H9 (cell line): Measurements from ENCODE around the gene ZNF469. TPM values are rescaled to one million over a fixed set of nuclear protein-coding genes. Genes with fewer than 3 reads are reported as not detected.

Experiments
- DNase-seq: peaks from one replicate; pipeline ENCODE4 v3.0.0-alpha.2; 2017
- H2AFZ ChIP-seq: one replicate; pipeline ENCODE4 v1.6.1; 2013; ENCODE audit warnings: mild to moderate bottlenecking, low read length, control low read depth, moderate library complexity
- H2AK5ac ChIP-seq: 2 replicates; pipeline ENCODE4 v1.6.1; 2013; ENCODE audit warnings: low read length, control low read depth, mixed read lengths; ENCODE audit not compliant: insufficient read length
- H2BK120ac ChIP-seq: one replicate; pipeline ENCODE4 v1.6.1; 2013; ENCODE audit warnings: low read depth, mild to moderate bottlenecking, low read length, control low read depth, inconsistent platforms; ENCODE audit not compliant: poor library complexity, severe bottlenecking
- H2BK12ac ChIP-seq: 2 replicates; pipeline ENCODE4 v1.6.1; 2013; ENCODE audit warnings: low read length, control low read depth, mixed read lengths, low read depth; ENCODE audit not compliant: insufficient read length
- H2BK15ac ChIP-seq: 2 replicates; pipeline ENCODE4 v1.6.1; 2013; ENCODE audit warnings: low read depth, low read length, control low read depth
- H2BK20ac ChIP-seq: one replicate; pipeline ENCODE4 v1.6.1; 2013; ENCODE audit warnings: low read depth, mild to moderate bottlenecking, low read length, control low read depth, inconsistent platforms; ENCODE audit not compliant: poor library complexity, severe bottlenecking
- H2BK5ac ChIP-seq: 2 replicates; pipeline ENCODE4 v1.6.1; 2013; ENCODE audit warnings: low read length, control low read depth, mixed read lengths; ENCODE audit not compliant: insufficient read length
- H3K14ac ChIP-seq: 2 replicates; pipeline ENCODE4 v1.6.1; 2013; ENCODE audit warnings: low read length, control low read depth; ENCODE audit not compliant: insufficient read depth
- H3K18ac ChIP-seq: 2 replicates; pipeline ENCODE4 v1.6.1; 2013; ENCODE audit warnings: low read depth, mild to moderate bottlenecking, mixed read lengths, low read length, control low read depth; ENCODE audit not compliant: insufficient read length
- H3K23ac ChIP-seq: 2 replicates; pipeline ENCODE4 v1.6.1; 2013; ENCODE audit warnings: low read length, control low read depth, mixed read lengths, low read depth; ENCODE audit not compliant: insufficient read length
- H3K23me2 ChIP-seq: 2 replicates; pipeline ENCODE4 v1.6.1; 2013; ENCODE audit warnings: low read depth, mild to moderate bottlenecking, mixed read lengths, low read length, control low read depth; ENCODE audit not compliant: insufficient read length, poor library complexity, severe bottlenecking
- H3K27ac ChIP-seq: 2 replicates; pipeline ENCODE4 v1.5.1; 2013; ENCODE audit warnings: low read length, control low read depth, mixed read lengths, low read depth; ENCODE audit not compliant: insufficient read length
- H3K27me3 ChIP-seq: 2 replicates; pipeline ENCODE4 v1.6.1; 2013; ENCODE audit warnings: low read length, control low read depth, inconsistent platforms; ENCODE audit not compliant: insufficient read depth
- H3K4ac ChIP-seq: 2 replicates; pipeline ENCODE4 v1.6.1; 2013; ENCODE audit warnings: low read depth, mild to moderate bottlenecking, control low read depth, inconsistent platforms, low read length, moderate library complexity
- H3K4me1 ChIP-seq: 2 replicates; pipeline ENCODE4 v1.6.1; 2013; ENCODE audit warnings: low read length, control low read depth, inconsistent platforms; ENCODE audit not compliant: insufficient read depth
- H3K4me2 ChIP-seq: 2 replicates; pipeline ENCODE4 v1.6.1; 2013; ENCODE audit warnings: low read length, control low read depth, mixed read lengths; ENCODE audit not compliant: insufficient read length, insufficient read depth
- H3K56ac ChIP-seq: 2 replicates; pipeline ENCODE4 v1.6.1; 2013; ENCODE audit warnings: low read depth, mild to moderate bottlenecking, mixed read lengths, low read length, control low read depth; ENCODE audit not compliant: insufficient read length
- H3K79me1 ChIP-seq: 2 replicates; pipeline ENCODE4 v1.6.1; 2013; ENCODE audit warnings: low read depth, mild to moderate bottlenecking, moderate library complexity, low read length, control low read depth, inconsistent platforms; ENCODE audit not compliant: insufficient read depth, poor library complexity, severe bottlenecking
- H3K79me2 ChIP-seq: 2 replicates; pipeline ENCODE4 v1.6.1; 2013; ENCODE audit warnings: low read length, control low read depth, inconsistent platforms; ENCODE audit not compliant: insufficient read depth
- H3K9ac ChIP-seq: 2 replicates; pipeline ENCODE4 v1.6.1; 2013; ENCODE audit warnings: low read length, control low read depth, mixed read lengths; ENCODE audit not compliant: insufficient read length; ENCODE audit errors: extremely low read depth
- H3K9me3 ChIP-seq: one replicate; pipeline ENCODE4 v1.6.1; 2013; ENCODE audit warnings: low read depth, low read length, inconsistent platforms; ENCODE audit not compliant: control insufficient read depth
- H3T11ph ChIP-seq: one replicate; pipeline ENCODE4 v1.6.1; 2013; ENCODE audit warnings: mild to moderate bottlenecking, low read length, control low read depth, inconsistent platforms
- H4K20me1 ChIP-seq: one replicate; pipeline ENCODE4 v1.6.1; 2013; ENCODE audit not compliant: control insufficient read depth, insufficient read length, insufficient read depth
- H4K5ac ChIP-seq: 2 replicates; pipeline ENCODE4 v1.6.1; 2013; ENCODE audit warnings: low read depth, mild to moderate bottlenecking, mixed read lengths, low read length, control low read depth; ENCODE audit not compliant: insufficient read length
- H4K8ac ChIP-seq: replicated peaks from 2 replicates; pipeline ENCODE4 v1.6.1; 2013; ENCODE audit warnings: low read length, control low read depth, mixed read lengths, low read depth; ENCODE audit not compliant: insufficient read length
- H4K91ac ChIP-seq: 2 replicates; pipeline ENCODE4 v1.6.1; 2013; ENCODE audit warnings: low read depth, mild to moderate bottlenecking, moderate library complexity, mixed read lengths, low read length, control low read depth; ENCODE audit not compliant: insufficient read length
- H3K27ac Mint-ChIP-seq, 3 experiments: 2 replicates in 2 of 3; 3 replicates in 1 of 3; pipeline ENCODE4 v1.8.0; 2020 to 2021; ENCODE audit warnings: mixed read lengths in 3 of 3, mild to moderate bottlenecking in 1 of 3, moderate library complexity in 1 of 3
- H3K27me3 Mint-ChIP-seq: 2 replicates; pipeline ENCODE4 v1.8.0; 2021; ENCODE audit warnings: low read depth, mild to moderate bottlenecking, moderate library complexity, mixed read lengths
- H3K36me3 Mint-ChIP-seq, 3 experiments: 2 replicates in 2 of 3; 3 replicates in 1 of 3; pipeline ENCODE4 v1.8.0; 2020 to 2021; ENCODE audit warnings: low read depth in 3 of 3, mixed read lengths in 3 of 3; ENCODE audit not compliant: insufficient read depth in 1 of 3
- H3K4me1 Mint-ChIP-seq, 2 experiments: 2 replicates each; pipeline ENCODE4 v1.8.0; 2020; ENCODE audit warnings: mixed read lengths in 2 of 2
- H3K4me3 Mint-ChIP-seq, 2 experiments: 2 replicates in 1 of 2; 3 replicates in 1 of 2; pipeline ENCODE4 v1.8.0; 2020 to 2021; ENCODE audit warnings: mild to moderate bottlenecking in 2 of 2, mixed read lengths in 2 of 2, moderate library complexity in 1 of 2
- H3K9me3 Mint-ChIP-seq, 2 experiments: 2 replicates in 1 of 2; 3 replicates in 1 of 2; pipeline ENCODE4 v1.8.0; 2020; ENCODE audit warnings: mild to moderate bottlenecking in 2 of 2, mixed read lengths in 2 of 2, moderate library complexity in 1 of 2
- WGBS: extraction: QIAGEN DNeasy Blood & Tissue Kit; methylation state at CpG from one replicate; pipeline ENCODE4 v1.1.7; 2013; ENCODE audit warnings: missing lambda C conversion rate, low lambda C conversion rate, mixed read lengths; ENCODE audit not compliant: insufficient read length; ENCODE audit errors: extremely low coverage; 5-methylcytosine and 5-hydroxymethylcytosine counted together
- total RNA-seq: library from RNA; stranded (reverse); gene quantifications from 2 replicates; pipeline ENCODE4 v1.2.1, GENCODE V29; 2021
- TF ChIP-seq, protein P1 (sequence below): fragments of 200-600 bp; sonication (generic); conservative IDR thresholded peaks from 3 replicates; pipeline ENCODE4 v1.8.0; 2021; ENCODE audit warnings: antibody characterized with exemption, mild to moderate bottlenecking

ZNF469 gene
- total RNA-seq, 1 experiment from 2014 or later, result 4.4 TPM

GRCh38 chr16:88421301-88421700 is 38.5 kb downstream of the ZNF469 start:
- Histone ChIP-seq H3K9ac (no peak overlapping the region), H3K4ac (no peak overlapping the region), H3K27ac (no peak overlapping the region), H3T11ph (no peak overlapping the region), H3K9me3 (no peaks in the 10 kb centered on the region), H3K79me2 (no peaks in the 10 kb centered on the region), H3K23ac (no peak overlapping the region), H4K8ac (no peak overlapping the region), H4K20me1 (no peaks in the 10 kb centered on the region), H3K14ac (no peak overlapping the region; the same call in 1 of the 2 replicates), H3K18ac (no peak overlapping the region), H3K23me2 (no peaks in the 10 kb centered on the region), H2BK20ac (no peak overlapping the region), H3K4me1 (no peaks in the 10 kb centered on the region), H3K79me1 (no peaks in the 10 kb centered on the region), H2BK5ac (no peak overlapping the region), H4K91ac (no peak overlapping the region), H2BK120ac (no peak overlapping the region), H3K56ac (no peak overlapping the region), H2BK15ac (no peak overlapping the region), H2AK5ac (no peak overlapping the region), H3K27me3 (no peaks in the 10 kb centered on the region), H3K4me2 (no peak overlapping the region), H4K5ac (no peak overlapping the region), H2AFZ (no peak overlapping the region), H2BK12ac (no peak overlapping the region)
- H3K4me3 Mint-ChIP-seq, result no peak overlapping the region
- H3K4me1 Mint-ChIP-seq, result no peaks in the 10 kb centered on the region
- no peaks in the 10 kb centered on the region; the same call in 1 of the 2 replicates for H3K27me3 Mint-ChIP-seq
- no peaks in the 10 kb centered on the region for H3K9me3 Mint-ChIP-seq
- DNase-seq, result no peak
- TF ChIP-seq, protein P1, sequence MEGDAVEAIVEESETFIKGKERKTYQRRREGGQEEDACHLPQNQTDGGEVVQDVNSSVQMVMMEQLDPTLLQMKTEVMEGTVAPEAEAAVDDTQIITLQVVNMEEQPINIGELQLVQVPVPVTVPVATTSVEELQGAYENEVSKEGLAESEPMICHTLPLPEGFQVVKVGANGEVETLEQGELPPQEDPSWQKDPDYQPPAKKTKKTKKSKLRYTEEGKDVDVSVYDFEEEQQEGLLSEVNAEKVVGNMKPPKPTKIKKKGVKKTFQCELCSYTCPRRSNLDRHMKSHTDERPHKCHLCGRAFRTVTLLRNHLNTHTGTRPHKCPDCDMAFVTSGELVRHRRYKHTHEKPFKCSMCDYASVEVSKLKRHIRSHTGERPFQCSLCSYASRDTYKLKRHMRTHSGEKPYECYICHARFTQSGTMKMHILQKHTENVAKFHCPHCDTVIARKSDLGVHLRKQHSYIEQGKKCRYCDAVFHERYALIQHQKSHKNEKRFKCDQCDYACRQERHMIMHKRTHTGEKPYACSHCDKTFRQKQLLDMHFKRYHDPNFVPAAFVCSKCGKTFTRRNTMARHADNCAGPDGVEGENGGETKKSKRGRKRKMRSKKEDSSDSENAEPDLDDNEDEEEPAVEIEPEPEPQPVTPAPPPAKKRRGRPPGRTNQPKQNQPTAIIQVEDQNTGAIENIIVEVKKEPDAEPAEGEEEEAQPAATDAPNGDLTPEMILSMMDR, result no peak
- H3K27ac Mint-ChIP-seq, result no peak overlapping the region
- WGBS, result no CpG with 5 or more reads among the region's 14 CpGs
- no peaks in the 10 kb centered on the region for H3K36me3 Mint-ChIP-seq
